Activated CD8-positive, alpha-beta memory T cell treated with anti-CD3 and anti-CD28 coated beads, Interleukin-2, amount 50 U/mL, for 24 hours (primary cell): ENCODE measurements around the gene SH3RF3.

Source experiments
- DNase-seq: peaks from one replicate; pipeline ENCODE4 v3.0.0-alpha.2; 2020; ENCODE audit errors: extremely low read depth

The SH3RF3 gene

GRCh38 chr2:109538546-109538945 lies 409.5 kb downstream of the SH3RF3 start:
- DNase-seq: no peak

- no peak for DNase-seq
Measured at GRCh38 chr2:109542384-109542783, 413.4 kb downstream of the SH3RF3 start.

GRCh38 chr2:109545828-109546713 lies 417.1 kb downstream of the SH3RF3 start:
- peak; percentile 25 for DNase-seq

- no peak for DNase-seq
Measured at GRCh38 chr2:109547280-109547679, 418.3 kb downstream of the SH3RF3 start.

- DNase-seq: no peak
Measured at GRCh38 chr2:109549016-109549590, 420.1 kb downstream of the SH3RF3 start.
